ENCODE results near the gene BRIP1.

Gene BRIP1

GRCh38 chr17:61701334-61701733, 162.0 kb downstream of the BRIP1 start:
- no peak overlapping the region for H3K4me3 ChIP-seq (ENCODE audit: low read length)
- H3K36me3 ChIP-seq (ENCODE audit: insufficient read depth, low read length): peaks cover 2% of the 10 kb centered on the region
- no peaks in the 10 kb centered on the region for H3K4me1 ChIP-seq (ENCODE audit: insufficient read depth, low read length)
- H3K9me3 ChIP-seq (ENCODE audit: low read length): peaks cover 12% of the 10 kb centered on the region
- no peaks in the 10 kb centered on the region for H3K27me3 ChIP-seq (ENCODE audit: insufficient read depth, low read length)
- H2AFZ ChIP-seq (ENCODE audit: low read depth, low read length): no peak overlapping the region

GRCh38 chr17:61700252-61700651, 163.1 kb downstream of the BRIP1 start:
- no peak overlapping the region for H2AFZ ChIP-seq (ENCODE audit: low read depth, low read length)
- peaks cover 2% of the 10 kb centered on the region for H3K36me3 ChIP-seq (ENCODE audit: insufficient read depth, low read length)
- no peak overlapping the region for H3K4me3 ChIP-seq (ENCODE audit: low read length)
- no peaks in the 10 kb centered on the region for H3K4me1 ChIP-seq (ENCODE audit: insufficient read depth, low read length)
- no peaks in the 10 kb centered on the region for H3K27me3 ChIP-seq (ENCODE audit: insufficient read depth, low read length)
- H3K9me3 ChIP-seq (ENCODE audit: low read length): peaks cover 12% of the 10 kb centered on the region

GRCh38 chr17:61699694-61700093, 163.6 kb downstream of the BRIP1 start:
- H3K4me3 ChIP-seq (ENCODE audit: low read length): no peak overlapping the region
- no peaks in the 10 kb centered on the region for H3K27me3 ChIP-seq (ENCODE audit: insufficient read depth, low read length)
- no peak overlapping the region for H2AFZ ChIP-seq (ENCODE audit: low read depth, low read length)
- H3K4me1 ChIP-seq (ENCODE audit: insufficient read depth, low read length): no peaks in the 10 kb centered on the region
- H3K9me3 ChIP-seq (ENCODE audit: low read length): peaks cover 15% of the 10 kb centered on the region
- H3K36me3 ChIP-seq (ENCODE audit: insufficient read depth, low read length): peaks cover 2% of the 10 kb centered on the region

GRCh38 chr17:61699032-61699431, 164.3 kb downstream of the BRIP1 start:
- Histone ChIP-seq H3K27me3 (ENCODE audit: insufficient read depth, low read length) (no peaks in the 10 kb centered on the region), H2AFZ (ENCODE audit: low read depth, low read length) (no peak overlapping the region), H3K4me1 (ENCODE audit: insufficient read depth, low read length) (no peaks in the 10 kb centered on the region), H3K4me3 (ENCODE audit: low read length) (no peak overlapping the region), H3K9me3 (ENCODE audit: low read length) (peaks cover 15% of the 10 kb centered on the region), H3K36me3 (ENCODE audit: insufficient read depth, low read length) (peaks cover 2% of the 10 kb centered on the region)

- no peak overlapping the region for H3K4me3 ChIP-seq (ENCODE audit: low read length)
- peaks cover 2% of the 10 kb centered on the region for H3K36me3 ChIP-seq (ENCODE audit: insufficient read depth, low read length)
- H2AFZ ChIP-seq (ENCODE audit: low read depth, low read length): no peak overlapping the region
- H3K9me3 ChIP-seq (ENCODE audit: low read length): peaks cover 15% of the 10 kb centered on the region
- no peaks in the 10 kb centered on the region for H3K4me1 ChIP-seq (ENCODE audit: insufficient read depth, low read length)
- H3K27me3 ChIP-seq (ENCODE audit: insufficient read depth, low read length): no peaks in the 10 kb centered on the region
Observed at GRCh38 chr17:61698244-61698643, 165.1 kb downstream of the BRIP1 start.

- Histone ChIP-seq H3K4me3 (ENCODE audit: low read length) (no peak overlapping the region), H3K9me3 (ENCODE audit: low read length) (peaks cover 7% of the 10 kb centered on the region), H3K36me3 (ENCODE audit: insufficient read depth, low read length) (peaks cover 8% of the 10 kb centered on the region), H2AFZ (ENCODE audit: low read depth, low read length) (no peak overlapping the region), H3K4me1 (ENCODE audit: insufficient read depth, low read length) (no peaks in the 10 kb centered on the region), H3K27me3 (ENCODE audit: insufficient read depth, low read length) (no peaks in the 10 kb centered on the region)
Observed at GRCh38 chr17:61695779-61696337, 167.5 kb downstream of the BRIP1 start.

GRCh38 chr17:61694095-61694494, 169.2 kb downstream of the BRIP1 start:
- no peak overlapping the region for H3K4me3 ChIP-seq (ENCODE audit: low read length)
- no peaks in the 10 kb centered on the region for H3K4me1 ChIP-seq (ENCODE audit: insufficient read depth, low read length)
- peaks cover 12% of the 10 kb centered on the region for H3K36me3 ChIP-seq (ENCODE audit: insufficient read depth, low read length)
- peaks cover 7% of the 10 kb centered on the region for H3K9me3 ChIP-seq (ENCODE audit: low read length)
- H2AFZ ChIP-seq (ENCODE audit: low read depth, low read length): no peak overlapping the region
- no peaks in the 10 kb centered on the region for H3K27me3 ChIP-seq (ENCODE audit: insufficient read depth, low read length)

GRCh38 chr17:61689610-61690180, 173.6 kb downstream of the BRIP1 start:
- Histone ChIP-seq H2AFZ (ENCODE audit: low read depth, low read length) (no peak overlapping the region), H3K36me3 (ENCODE audit: insufficient read depth, low read length) (peaks cover 20% of the 10 kb centered on the region), H3K27me3 (ENCODE audit: insufficient read depth, low read length) (no peaks in the 10 kb centered on the region), H3K4me3 (ENCODE audit: low read length) (no peak overlapping the region), H3K9me3 (ENCODE audit: low read length) (no peaks in the 10 kb centered on the region), H3K4me1 (ENCODE audit: insufficient read depth, low read length) (no peaks in the 10 kb centered on the region)

GRCh38 chr17:61687769-61688168, 175.6 kb downstream of the BRIP1 start:
- peaks cover 33% of the 10 kb centered on the region for H3K36me3 ChIP-seq (ENCODE audit: insufficient read depth, low read length)
- H3K27me3 ChIP-seq (ENCODE audit: insufficient read depth, low read length): no peaks in the 10 kb centered on the region
- no peak overlapping the region for H2AFZ ChIP-seq (ENCODE audit: low read depth, low read length)
- no peaks in the 10 kb centered on the region for H3K4me1 ChIP-seq (ENCODE audit: insufficient read depth, low read length)
- H3K4me3 ChIP-seq (ENCODE audit: low read length): no peak overlapping the region
- H3K9me3 ChIP-seq (ENCODE audit: low read length): no peaks in the 10 kb centered on the region

- no peaks in the 10 kb centered on the region for H3K27me3 ChIP-seq (ENCODE audit: insufficient read depth, low read length)
- no peak overlapping the region for H2AFZ ChIP-seq (ENCODE audit: low read depth, low read length)
- no peak overlapping the region for H3K4me3 ChIP-seq (ENCODE audit: low read length)
- no peaks in the 10 kb centered on the region for H3K9me3 ChIP-seq (ENCODE audit: low read length)
- H3K36me3 ChIP-seq (ENCODE audit: insufficient read depth, low read length): peaks cover 31% of the 10 kb centered on the region
- H3K4me1 ChIP-seq (ENCODE audit: insufficient read depth, low read length): no peaks in the 10 kb centered on the region
Observed at GRCh38 chr17:61686113-61686512, 177.2 kb downstream of the BRIP1 start.

- H2AFZ ChIP-seq (ENCODE audit: low read depth, low read length): no peak overlapping the region
- H3K4me1 ChIP-seq (ENCODE audit: insufficient read depth, low read length): no peaks in the 10 kb centered on the region
- H3K36me3 ChIP-seq (ENCODE audit: insufficient read depth, low read length): peaks cover 30% of the 10 kb centered on the region
- H3K9me3 ChIP-seq (ENCODE audit: low read length): no peaks in the 10 kb centered on the region
- H3K4me3 ChIP-seq (ENCODE audit: low read length): no peak overlapping the region
- H3K27me3 ChIP-seq (ENCODE audit: insufficient read depth, low read length): no peaks in the 10 kb centered on the region
Observed at GRCh38 chr17:61684818-61685217, 178.5 kb downstream of the BRIP1 start.

GRCh38 chr17:61684172-61684571, 179.2 kb downstream of the BRIP1 start:
- no peak overlapping the region for H2AFZ ChIP-seq (ENCODE audit: low read depth, low read length)
- no peaks in the 10 kb centered on the region for H3K9me3 ChIP-seq (ENCODE audit: low read length)
- peaks cover 27% of the 10 kb centered on the region for H3K36me3 ChIP-seq (ENCODE audit: insufficient read depth, low read length)
- H3K27me3 ChIP-seq (ENCODE audit: insufficient read depth, low read length): no peaks in the 10 kb centered on the region
- no peaks in the 10 kb centered on the region for H3K4me1 ChIP-seq (ENCODE audit: insufficient read depth, low read length)
- no peak overlapping the region for H3K4me3 ChIP-seq (ENCODE audit: low read length)

- H3K36me3 ChIP-seq (ENCODE audit: insufficient read depth, low read length): peaks cover 24% of the 10 kb centered on the region
- no peaks in the 10 kb centered on the region for H3K4me1 ChIP-seq (ENCODE audit: insufficient read depth, low read length)
- H3K9me3 ChIP-seq (ENCODE audit: low read length): no peaks in the 10 kb centered on the region
- no peak overlapping the region for H2AFZ ChIP-seq (ENCODE audit: low read depth, low read length)
- H3K27me3 ChIP-seq (ENCODE audit: insufficient read depth, low read length): no peaks in the 10 kb centered on the region
- no peak overlapping the region for H3K4me3 ChIP-seq (ENCODE audit: low read length)
Observed at GRCh38 chr17:61683466-61683865, 179.9 kb downstream of the BRIP1 start.

GRCh38 chr17:61680921-61681320, 182.4 kb downstream of the BRIP1 start:
- H3K27me3 ChIP-seq (ENCODE audit: insufficient read depth, low read length): no peaks in the 10 kb centered on the region
- H3K9me3 ChIP-seq (ENCODE audit: low read length): no peaks in the 10 kb centered on the region
- no peak overlapping the region for H3K4me3 ChIP-seq (ENCODE audit: low read length)
- H3K4me1 ChIP-seq (ENCODE audit: insufficient read depth, low read length): no peaks in the 10 kb centered on the region
- peaks cover 20% of the 10 kb centered on the region for H3K36me3 ChIP-seq (ENCODE audit: insufficient read depth, low read length)
- H2AFZ ChIP-seq (ENCODE audit: low read depth, low read length): no peak overlapping the region

All from neuron (in vitro differentiated cells).